ENCODE data around the gene ACTR1B.
"Not testable (repeated sequence)": the region's sequence is repeated elsewhere in the genome, so short reads cannot be mapped to it uniquely, and the experiment has no call there.

ACTR1B gene

DNA sequence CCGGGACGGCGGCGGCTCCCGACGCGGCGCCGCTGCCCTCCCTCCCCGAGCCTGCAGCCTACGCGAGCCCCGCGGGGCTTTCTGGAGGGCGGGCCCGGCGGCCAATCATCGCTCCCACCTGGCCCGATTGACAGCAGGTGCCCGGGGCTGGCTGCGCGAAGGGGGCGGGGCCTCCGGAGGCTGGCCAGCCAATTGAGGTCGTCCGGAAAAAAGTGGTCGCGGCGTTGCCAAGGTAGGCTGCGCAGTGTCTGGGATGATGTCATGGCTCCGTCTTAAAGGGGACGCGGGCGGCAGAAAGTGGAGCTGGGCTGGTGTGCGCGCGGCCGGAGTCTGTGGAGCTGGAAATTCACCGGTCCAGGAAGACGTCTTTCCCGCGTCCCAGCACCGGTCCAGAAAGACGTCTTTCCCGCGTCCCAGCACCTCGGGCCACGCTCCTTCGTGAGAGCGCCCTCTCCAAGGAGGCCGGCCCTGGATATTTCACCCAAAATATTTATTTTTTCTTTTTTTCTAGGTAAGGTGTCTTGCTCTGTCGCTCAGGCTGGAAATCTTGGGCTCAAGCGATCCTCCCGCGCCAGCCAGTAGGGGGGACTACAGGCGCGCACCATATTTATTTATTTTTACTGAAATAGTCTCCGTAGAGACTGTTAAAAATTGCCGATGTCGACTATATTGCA, at the start of gene ACTR1B:
TSS of gene ACTR1B (minus strand) at position 83 of the 674 bp plus-strand sequence. CDS start 154 bp downstream, outside the sequence.
- Histone ChIP-seq H3K27ac (ENCODE audit: low read depth, low read length) (peak within 1 kb of the TSS; percentile 94), H3K4me1 (ENCODE audit: control insufficient read depth in 5 of 5, insufficient read depth in 5 of 5, low read length in 5 of 5) (peaks cover 9 to 35% (median 33%) of the 10 kb centered on the region in 5 donors), H3K9me3 (ENCODE audit: control insufficient read depth in 5 of 5, low read length in 5 of 5) (no peaks in the 10 kb centered on the region), H3K4me3 (ENCODE audit: low read depth in 1 of 5, low read length in 5 of 5) (peak within 1 kb of the TSS; percentile 78 to 91 (median 89)), H3K9ac (ENCODE audit: low read length in 5 of 5) (peak within 1 kb of the TSS; percentile 81 to 94 (median 87)), H3K36me3 (ENCODE audit: control insufficient read depth in 5 of 5, insufficient read depth in 5 of 5, low read length in 5 of 5) (peaks cover 0 to 14% (median 7%) of the 10 kb centered on the region in 5 donors), H3K27me3 (ENCODE audit: control insufficient read depth in 5 of 5, insufficient read depth in 4 of 5, low read length in 5 of 5) (no peaks in the 10 kb centered on the region)

DNA sequence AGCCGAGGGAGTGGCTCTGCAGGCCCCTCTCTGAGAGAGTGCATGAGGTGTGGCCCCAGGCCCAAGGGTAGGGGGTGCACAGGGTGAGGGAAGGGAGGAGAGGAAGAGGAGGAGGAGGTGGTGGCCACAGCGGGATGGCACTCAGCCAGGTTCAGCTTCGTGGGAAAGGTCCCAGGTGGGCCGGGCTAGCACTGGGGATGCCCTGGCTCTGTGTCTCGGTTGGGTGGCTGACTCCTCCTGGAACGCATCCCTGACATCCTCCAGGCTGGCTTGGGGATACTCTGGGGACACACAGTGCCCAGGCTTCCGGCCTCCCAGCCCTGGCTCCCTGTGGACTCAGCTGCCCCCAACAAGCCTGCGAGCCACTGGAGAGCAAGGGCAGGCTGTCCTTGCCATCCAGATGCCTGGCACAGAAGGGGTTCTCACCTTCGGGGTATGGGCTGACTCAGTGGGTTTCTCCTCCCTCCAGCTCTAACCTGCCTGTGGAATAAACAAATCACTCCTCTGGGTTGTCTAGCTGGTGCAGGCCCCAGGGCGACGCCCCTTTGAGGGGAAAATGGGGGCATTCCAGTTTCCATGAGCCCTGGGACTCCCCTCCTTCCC, 49.0 kb upstream of the ACTR1B start:
- no peak overlapping the region for H3K4me3 ChIP-seq (ENCODE audit: low read depth in 1 of 5, low read length in 5 of 5)
- H3K9ac ChIP-seq (ENCODE audit: low read length in 5 of 5), result peak overlapping the region in 1 of 5 donors; percentile 43

DNA sequence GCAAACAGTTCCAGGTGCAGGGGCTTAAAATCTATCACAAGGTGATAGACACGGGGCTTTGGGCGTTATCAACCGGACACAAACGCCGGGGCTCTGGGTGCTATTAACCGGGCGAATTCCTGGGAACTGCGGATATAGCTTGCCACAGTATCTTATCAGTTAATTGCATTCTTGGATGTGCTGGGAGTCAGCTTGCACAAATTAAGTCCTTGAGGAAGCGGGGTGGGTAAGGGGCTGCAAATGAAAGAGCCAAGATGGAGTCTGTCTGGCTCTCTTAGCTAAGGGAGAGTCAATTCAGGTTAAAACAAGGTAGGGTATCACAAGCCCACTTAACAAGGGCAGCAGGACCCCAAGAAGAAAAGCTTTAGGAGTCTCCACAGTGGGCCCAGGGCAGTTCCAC, 48.3 kb upstream of the ACTR1B start:
- not testable (repeated sequence) for H3K4me1 ChIP-seq (ENCODE audit: control insufficient read depth in 5 of 5, insufficient read depth in 5 of 5, low read length in 5 of 5); H3K9ac ChIP-seq (ENCODE audit: low read length in 5 of 5); H3K9me3 ChIP-seq (ENCODE audit: control insufficient read depth in 5 of 5, low read length in 5 of 5); H3K36me3 ChIP-seq (ENCODE audit: control insufficient read depth in 5 of 5, insufficient read depth in 5 of 5, low read length in 5 of 5); H3K4me3 ChIP-seq (ENCODE audit: low read depth in 1 of 5, low read length in 5 of 5); H3K27ac ChIP-seq (ENCODE audit: low read depth, low read length); H3K27me3 ChIP-seq (ENCODE audit: control insufficient read depth in 5 of 5, insufficient read depth in 4 of 5, low read length in 5 of 5)

More for the DNA sequence above, 49.0 kb upstream of the ACTR1B start:
- Histone ChIP-seq H3K4me1 (ENCODE audit: control insufficient read depth in 5 of 5, insufficient read depth in 5 of 5, low read length in 5 of 5) (peaks cover 0 to 3% (median 0%) of the 10 kb centered on the region in 5 donors), H3K9me3 (ENCODE audit: control insufficient read depth in 5 of 5, low read length in 5 of 5) (no peaks in the 10 kb centered on the region), H3K27me3 (ENCODE audit: control insufficient read depth in 5 of 5, insufficient read depth in 4 of 5, low read length in 5 of 5) (peaks cover 0 to 3% (median 3%) of the 10 kb centered on the region in 5 donors), H3K27ac (ENCODE audit: low read depth, low read length) (no peak overlapping the region), H3K36me3 (ENCODE audit: control insufficient read depth in 5 of 5, insufficient read depth in 5 of 5, low read length in 5 of 5) (no peaks in the 10 kb centered on the region)

DNA sequence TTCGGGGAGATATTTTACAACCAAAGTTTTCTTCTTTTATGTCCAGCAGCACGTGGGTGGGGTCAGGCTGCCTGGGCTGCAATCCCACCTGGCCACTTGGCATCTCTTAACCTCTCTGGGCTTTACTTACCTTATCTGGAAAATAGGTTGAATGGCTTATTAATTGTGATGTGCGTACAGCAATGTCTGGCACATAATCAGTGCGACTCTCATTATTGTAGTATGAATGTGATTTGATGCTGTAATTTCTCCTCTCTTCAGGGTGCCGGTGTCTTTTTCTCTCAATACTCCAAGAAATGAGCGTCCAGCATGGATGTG, 47.5 kb upstream of the ACTR1B start:
- Histone ChIP-seq H3K9ac (ENCODE audit: low read length in 5 of 5) (no peak overlapping the region), H3K4me3 (ENCODE audit: low read depth in 1 of 5, low read length in 5 of 5) (no peak overlapping the region), H3K27ac (ENCODE audit: low read depth, low read length) (no peak overlapping the region), H3K36me3 (ENCODE audit: control insufficient read depth in 5 of 5, insufficient read depth in 5 of 5, low read length in 5 of 5) (no peaks in the 10 kb centered on the region), H3K9me3 (ENCODE audit: control insufficient read depth in 5 of 5, low read length in 5 of 5) (no peaks in the 10 kb centered on the region), H3K27me3 (ENCODE audit: control insufficient read depth in 5 of 5, insufficient read depth in 4 of 5, low read length in 5 of 5) (peaks cover 2 to 11% (median 3%) of the 10 kb centered on the region in 5 donors), H3K4me1 (ENCODE audit: control insufficient read depth in 5 of 5, insufficient read depth in 5 of 5, low read length in 5 of 5) (peaks cover 0 to 3% (median 0%) of the 10 kb centered on the region in 5 donors)

DNA sequence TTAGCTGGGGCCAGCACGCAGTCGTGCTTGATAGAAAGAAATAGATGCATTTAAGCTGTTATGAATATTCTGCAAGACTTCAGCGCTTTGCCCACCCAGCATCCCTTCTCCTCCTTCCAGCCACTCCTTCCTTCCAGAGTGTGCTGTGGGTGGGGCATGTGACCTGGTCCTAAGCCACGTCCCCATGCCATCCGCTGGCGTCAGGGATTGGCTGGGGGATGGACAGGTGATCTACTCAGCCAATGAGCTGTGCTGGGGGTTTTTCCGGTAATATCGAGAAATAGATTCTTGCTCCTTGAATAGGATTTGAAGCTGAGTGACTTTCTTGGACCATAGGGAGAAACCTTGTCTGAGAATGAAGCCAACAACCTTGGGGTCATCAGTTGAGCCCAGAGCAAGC, 44.8 kb upstream of the ACTR1B start:
- H3K27ac ChIP-seq (ENCODE audit: low read depth, low read length), result no peak overlapping the region
- H3K27me3 ChIP-seq (ENCODE audit: control insufficient read depth in 5 of 5, insufficient read depth in 4 of 5, low read length in 5 of 5), result peaks cover 2 to 11% (median 3%) of the 10 kb centered on the region in 5 donors
- H3K4me1 ChIP-seq (ENCODE audit: control insufficient read depth in 5 of 5, insufficient read depth in 5 of 5, low read length in 5 of 5), result peaks cover 0 to 3% (median 0%) of the 10 kb centered on the region in 5 donors
- no peaks in the 10 kb centered on the region for H3K9me3 ChIP-seq (ENCODE audit: control insufficient read depth in 5 of 5, low read length in 5 of 5)
- no peaks in the 10 kb centered on the region for H3K36me3 ChIP-seq (ENCODE audit: control insufficient read depth in 5 of 5, insufficient read depth in 5 of 5, low read length in 5 of 5)
- H3K9ac ChIP-seq (ENCODE audit: low read length in 5 of 5), result no peak overlapping the region
- no peak overlapping the region for H3K4me3 ChIP-seq (ENCODE audit: low read depth in 1 of 5, low read length in 5 of 5)

DNA sequence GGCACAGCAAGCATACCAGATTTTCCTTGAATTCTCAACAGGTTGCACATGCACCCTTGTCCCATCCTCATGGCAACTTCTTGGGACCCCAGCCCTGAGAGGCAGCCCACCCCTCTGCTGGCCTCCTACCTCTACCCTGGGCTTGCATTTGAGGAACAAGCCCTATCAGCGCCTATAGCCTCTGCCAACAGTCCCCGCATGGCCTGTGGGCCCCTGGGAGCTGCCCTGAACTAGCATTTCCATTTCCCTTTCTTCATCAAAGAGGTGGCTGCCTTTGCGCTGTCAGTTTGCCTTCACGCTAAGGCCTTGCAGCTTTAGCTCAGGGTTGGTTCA, 44.2 kb upstream of the ACTR1B start:
- Histone ChIP-seq H3K4me3 (ENCODE audit: low read depth in 1 of 5, low read length in 5 of 5) (no peak overlapping the region), H3K9me3 (ENCODE audit: control insufficient read depth in 5 of 5, low read length in 5 of 5) (no peaks in the 10 kb centered on the region), H3K9ac (ENCODE audit: low read length in 5 of 5) (no peak overlapping the region), H3K27ac (ENCODE audit: low read depth, low read length) (no peak overlapping the region), H3K36me3 (ENCODE audit: control insufficient read depth in 5 of 5, insufficient read depth in 5 of 5, low read length in 5 of 5) (no peaks in the 10 kb centered on the region), H3K4me1 (ENCODE audit: control insufficient read depth in 5 of 5, insufficient read depth in 5 of 5, low read length in 5 of 5) (peaks cover 0 to 3% (median 0%) of the 10 kb centered on the region in 5 donors), H3K27me3 (ENCODE audit: control insufficient read depth in 5 of 5, insufficient read depth in 4 of 5, low read length in 5 of 5) (peaks cover 2 to 11% (median 3%) of the 10 kb centered on the region in 5 donors)

DNA sequence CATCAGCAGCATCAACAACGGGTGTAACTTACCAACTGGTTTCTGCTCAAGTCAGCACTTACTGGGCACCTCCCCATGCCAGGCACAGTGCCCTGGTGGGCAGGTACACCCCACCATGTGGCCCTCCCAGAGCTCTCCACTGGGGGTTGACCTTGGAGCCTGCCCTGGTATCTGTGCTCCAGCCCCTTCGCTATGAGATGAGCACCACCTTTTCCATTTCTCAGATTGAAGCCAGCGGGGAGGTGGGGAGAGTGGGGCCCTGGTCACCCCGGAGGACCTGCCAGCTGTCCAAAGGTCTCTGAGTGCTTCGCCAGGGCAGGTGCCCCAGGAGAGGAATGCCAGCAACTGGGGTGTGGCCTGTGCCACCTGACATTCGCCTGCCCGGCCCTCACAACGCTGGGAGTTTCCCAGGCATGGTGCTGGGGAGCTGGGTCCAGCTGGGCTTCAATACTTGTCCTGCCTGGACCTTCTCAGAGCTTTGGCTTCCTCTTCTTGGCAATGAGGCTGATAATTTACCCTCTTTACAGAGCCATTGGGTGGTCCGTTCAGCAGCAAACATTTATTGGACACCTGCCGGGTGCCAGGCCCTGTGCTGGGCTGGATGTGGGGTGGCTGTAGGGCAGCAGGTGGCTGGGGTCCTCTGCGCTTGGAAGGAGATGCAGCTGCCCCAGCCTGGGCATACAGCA, 43.7 kb upstream of the ACTR1B start:
- no peak overlapping the region for H3K27ac ChIP-seq (ENCODE audit: low read depth, low read length)
- peaks cover 0 to 3% (median 0%) of the 10 kb centered on the region in 5 donors for H3K4me1 ChIP-seq (ENCODE audit: control insufficient read depth in 5 of 5, insufficient read depth in 5 of 5, low read length in 5 of 5)
- no peaks in the 10 kb centered on the region for H3K36me3 ChIP-seq (ENCODE audit: control insufficient read depth in 5 of 5, insufficient read depth in 5 of 5, low read length in 5 of 5)
- no peaks in the 10 kb centered on the region for H3K9me3 ChIP-seq (ENCODE audit: control insufficient read depth in 5 of 5, low read length in 5 of 5)
- H3K4me3 ChIP-seq (ENCODE audit: low read depth in 1 of 5, low read length in 5 of 5), result no peak overlapping the region
- H3K27me3 ChIP-seq (ENCODE audit: control insufficient read depth in 5 of 5, insufficient read depth in 4 of 5, low read length in 5 of 5), result peaks cover 2 to 11% (median 3%) of the 10 kb centered on the region in 5 donors
- H3K9ac ChIP-seq (ENCODE audit: low read length in 5 of 5), result no peak overlapping the region

DNA sequence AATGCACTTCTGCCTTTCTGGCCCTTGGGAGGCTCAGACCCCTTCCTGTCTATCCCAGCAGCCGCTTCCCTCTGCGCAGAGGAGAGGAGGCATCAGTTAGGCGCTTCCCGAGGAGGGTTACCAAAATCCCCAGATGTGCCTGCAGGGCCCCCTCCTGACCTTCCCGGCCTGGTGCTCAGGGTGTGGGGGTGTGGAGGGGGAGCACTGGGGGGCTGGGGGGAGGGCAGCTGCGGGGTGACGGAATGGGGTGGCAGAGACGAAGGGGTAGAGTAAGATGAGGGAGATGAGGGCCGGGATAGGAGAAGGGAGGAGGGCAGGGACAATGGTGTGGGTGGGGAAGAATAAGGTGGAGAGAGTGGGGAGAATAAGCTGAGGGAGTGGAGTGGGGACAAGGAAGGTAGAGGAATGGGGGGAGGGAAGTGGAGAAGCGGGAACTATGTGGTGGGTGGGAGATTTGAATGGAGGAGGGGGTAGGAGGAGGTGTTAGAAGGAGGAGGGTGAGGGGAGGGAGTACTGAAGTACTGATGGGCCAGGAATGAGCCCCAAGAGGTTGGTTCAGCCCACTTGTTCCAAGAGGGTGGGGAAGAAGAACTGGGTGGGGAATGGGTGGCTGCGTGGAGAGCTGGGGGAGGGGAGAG, 43.0 kb upstream of the ACTR1B start:
- Histone ChIP-seq H3K9me3 (ENCODE audit: control insufficient read depth in 5 of 5, low read length in 5 of 5) (no peaks in the 10 kb centered on the region), H3K27me3 (ENCODE audit: control insufficient read depth in 5 of 5, insufficient read depth in 4 of 5, low read length in 5 of 5) (peaks cover 2 to 11% (median 3%) of the 10 kb centered on the region in 5 donors), H3K4me3 (ENCODE audit: low read depth in 1 of 5, low read length in 5 of 5) (no peak overlapping the region), H3K9ac (ENCODE audit: low read length in 5 of 5) (no peak overlapping the region), H3K36me3 (ENCODE audit: control insufficient read depth in 5 of 5, insufficient read depth in 5 of 5, low read length in 5 of 5) (no peaks in the 10 kb centered on the region), H3K27ac (ENCODE audit: low read depth, low read length) (no peak overlapping the region), H3K4me1 (ENCODE audit: control insufficient read depth in 5 of 5, insufficient read depth in 5 of 5, low read length in 5 of 5) (peaks cover 0 to 3% (median 0%) of the 10 kb centered on the region in 5 donors)

DNA sequence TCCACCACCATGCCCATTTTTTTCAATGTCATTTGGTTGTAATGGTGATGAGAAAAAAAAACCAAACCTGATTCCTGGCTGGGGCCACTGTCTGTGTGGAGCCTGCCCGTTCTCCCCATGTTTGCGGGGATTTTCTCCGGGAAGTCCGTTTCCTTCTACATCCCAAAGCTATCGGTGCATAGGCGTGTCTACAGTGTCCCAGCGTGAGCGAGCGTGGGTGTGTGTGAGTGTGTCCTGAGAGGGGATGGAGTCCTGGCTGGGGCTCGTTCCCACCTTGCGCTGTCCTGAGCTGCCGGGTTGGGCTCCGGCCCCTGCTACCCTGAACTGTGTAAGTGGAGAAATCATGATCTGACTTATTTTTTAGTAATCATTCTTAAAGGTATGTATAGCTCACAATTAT, 42.3 kb upstream of the ACTR1B start:
- no peak overlapping the region for H3K9ac ChIP-seq (ENCODE audit: low read length in 5 of 5)
- H3K4me3 ChIP-seq (ENCODE audit: low read depth in 1 of 5, low read length in 5 of 5), result no peak overlapping the region
- no peaks in the 10 kb centered on the region for H3K36me3 ChIP-seq (ENCODE audit: control insufficient read depth in 5 of 5, insufficient read depth in 5 of 5, low read length in 5 of 5)
- no peak overlapping the region for H3K27ac ChIP-seq (ENCODE audit: low read depth, low read length)
- H3K27me3 ChIP-seq (ENCODE audit: control insufficient read depth in 5 of 5, insufficient read depth in 4 of 5, low read length in 5 of 5), result peaks cover 2 to 8% (median 3%) of the 10 kb centered on the region in 5 donors
- H3K9me3 ChIP-seq (ENCODE audit: control insufficient read depth in 5 of 5, low read length in 5 of 5), result no peaks in the 10 kb centered on the region
- H3K4me1 ChIP-seq (ENCODE audit: control insufficient read depth in 5 of 5, insufficient read depth in 5 of 5, low read length in 5 of 5), result peaks cover 0 to 3% (median 0%) of the 10 kb centered on the region in 5 donors

DNA sequence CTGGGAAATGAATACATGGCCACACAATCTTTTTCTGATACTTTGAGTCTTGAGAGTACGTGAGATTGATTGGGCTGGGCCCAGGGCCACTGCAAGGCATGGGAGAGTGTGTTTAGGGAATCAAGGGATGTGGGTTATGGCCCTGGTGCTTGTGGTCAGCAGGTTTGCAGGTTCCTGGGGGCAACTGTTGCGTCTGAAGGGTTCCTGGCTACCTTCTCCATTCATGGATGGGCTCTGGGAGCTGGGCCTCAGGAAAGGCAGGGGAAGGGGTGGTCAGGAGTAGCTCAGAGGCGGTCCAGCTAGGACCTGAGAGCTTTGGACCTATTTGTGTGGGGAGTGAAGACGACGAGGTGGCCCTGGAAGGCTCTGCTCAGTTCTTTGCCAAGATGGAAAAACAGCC, 41.1 kb upstream of the ACTR1B start:
- no peaks in the 10 kb centered on the region for H3K9me3 ChIP-seq (ENCODE audit: control insufficient read depth in 5 of 5, low read length in 5 of 5)
- no peak overlapping the region for H3K27ac ChIP-seq (ENCODE audit: low read depth, low read length)
- H3K9ac ChIP-seq (ENCODE audit: low read length in 5 of 5), result no peak overlapping the region
- no peaks in the 10 kb centered on the region for H3K36me3 ChIP-seq (ENCODE audit: control insufficient read depth in 5 of 5, insufficient read depth in 5 of 5, low read length in 5 of 5)
- H3K27me3 ChIP-seq (ENCODE audit: control insufficient read depth in 5 of 5, insufficient read depth in 4 of 5, low read length in 5 of 5), result peaks cover 2 to 8% (median 3%) of the 10 kb centered on the region in 5 donors
- peaks cover 0 to 2% (median 0%) of the 10 kb centered on the region in 5 donors for H3K4me1 ChIP-seq (ENCODE audit: control insufficient read depth in 5 of 5, insufficient read depth in 5 of 5, low read length in 5 of 5)
- no peak overlapping the region for H3K4me3 ChIP-seq (ENCODE audit: low read depth in 1 of 5, low read length in 5 of 5)
